GM12874 (cell line): Measurements from ENCODE around the gene AGRN.

Experiments
- CTCF ChIP-seq: IDR thresholded peaks from 2 replicates; pipeline ENCODE4 v1.5.1; 2011; ENCODE audit warnings: low read depth, mild to moderate bottlenecking, control low read depth, low read length, moderate library complexity; ENCODE audit not compliant: insufficient read depth

AGRN gene

DNA sequence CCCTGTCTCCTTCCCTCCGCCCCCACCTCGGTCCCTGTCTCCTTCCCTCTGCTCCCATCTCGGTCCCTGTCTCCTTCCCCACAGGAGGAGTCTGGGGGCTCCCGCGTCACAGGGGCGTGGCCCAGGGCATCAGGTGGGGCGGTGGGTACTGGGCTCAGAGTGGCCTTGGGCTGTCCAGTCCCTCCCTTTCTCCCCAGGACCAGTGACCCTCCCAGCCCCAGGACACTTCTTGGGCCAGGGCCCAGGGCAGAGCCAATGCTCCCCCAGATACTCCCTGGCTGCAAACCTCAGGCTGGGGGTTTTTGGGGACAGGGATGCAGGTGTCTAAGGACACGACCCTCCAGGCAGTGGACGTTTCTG lies 61.0 kb downstream of the AGRN start:
- TF ChIP-seq CTCF = no peak

DNA sequence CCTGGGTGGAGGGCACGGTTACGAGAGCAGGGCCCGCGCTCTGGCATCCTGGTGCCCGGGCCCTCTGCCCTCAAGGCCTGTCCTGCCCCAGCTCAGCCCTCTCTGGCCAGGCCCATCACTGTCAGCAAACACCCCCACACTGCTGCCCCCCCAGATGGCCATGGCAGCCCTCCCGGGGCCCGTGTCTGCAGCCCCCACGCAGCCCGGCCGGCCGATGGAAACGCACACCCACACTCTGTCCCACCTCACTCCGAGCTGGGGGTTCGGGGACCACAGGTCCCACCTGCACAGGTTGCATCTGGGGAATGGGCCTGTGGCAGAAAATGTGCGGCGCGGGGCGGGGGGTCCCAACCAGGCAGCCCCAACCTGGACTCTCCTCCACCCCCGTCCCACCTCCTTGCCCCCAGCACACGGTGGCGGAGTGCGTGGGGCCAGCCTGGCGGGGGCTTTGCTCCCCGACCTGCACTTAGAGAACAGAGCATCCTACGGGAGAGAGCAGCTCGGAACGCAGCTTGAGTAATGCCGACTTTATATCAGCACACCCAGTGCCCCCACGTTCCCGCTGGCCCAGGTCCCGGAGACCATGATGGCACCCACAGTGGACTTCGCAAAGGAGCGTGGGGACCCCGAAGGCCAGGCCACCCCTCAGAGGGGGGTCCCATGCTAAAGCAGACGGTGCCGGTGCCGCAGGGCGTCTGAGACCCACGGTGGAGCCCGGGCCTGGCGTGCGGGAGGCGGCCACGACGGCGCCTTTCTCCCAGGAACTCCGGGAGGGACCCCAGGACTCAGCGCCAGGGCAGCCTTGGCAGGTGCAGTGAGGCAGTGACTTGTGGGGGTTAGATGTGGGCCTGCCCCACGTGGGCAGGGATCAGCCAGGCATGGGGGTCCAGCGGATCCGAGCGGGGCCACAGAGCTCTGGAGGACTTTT lies 61.7 kb downstream of the AGRN start:
- TF ChIP-seq CTCF = no peak

DNA sequence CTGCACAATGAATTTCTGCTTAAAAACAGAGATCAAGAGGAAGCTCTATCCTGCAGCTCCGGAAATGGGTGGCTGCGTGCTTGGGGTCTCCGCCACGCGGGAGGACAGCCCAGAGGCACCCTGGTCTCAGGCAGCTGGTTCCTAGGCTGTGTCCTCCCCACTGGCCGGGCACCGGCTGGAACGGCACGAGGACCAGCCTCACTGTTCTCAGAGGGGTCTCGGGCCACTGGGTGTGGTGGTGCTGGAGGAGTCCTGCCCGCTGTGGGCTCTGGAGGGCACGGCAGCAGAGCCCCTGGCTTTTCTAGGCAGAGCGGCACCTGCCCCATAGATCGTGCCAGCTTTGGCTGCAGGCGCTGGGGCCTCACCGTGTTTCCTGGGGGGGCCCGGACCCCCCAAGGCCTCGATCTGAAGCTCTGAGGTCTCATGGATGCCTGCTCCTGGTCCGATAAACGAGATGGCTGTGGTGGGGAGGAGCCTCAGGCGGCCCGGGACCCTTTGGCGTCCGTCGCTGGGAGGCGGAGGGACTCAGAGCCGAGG lies 62.4 kb downstream of the AGRN start:
- no peak for TF ChIP-seq CTCF

GRCh38 chr1:1082776-1083415 lies 63.0 kb downstream of the AGRN start:
- TF ChIP-seq CTCF = no peak

GRCh38 chr1:1083416-1084371 lies 63.8 kb downstream of the AGRN start:
- TF ChIP-seq CTCF = no peak

- no peak for TF ChIP-seq CTCF
Measured at GRCh38 chr1:1084372-1085170, 64.7 kb downstream of the AGRN start.
